Spleen (tissue), 11 donors: ENCODE data around the gene STEAP4. TPM values are rescaled to one million over a fixed set of nuclear protein-coding genes. Genes with fewer than 3 reads are reported as not detected.

Experiments
- DNase-seq: peaks from one replicate; pipeline ENCODE4 v3.0.0-alpha.2; 2020
- H3K27ac ChIP-seq, 8 donors: fragments of 200-600 bp; sonication (generic) in 7 of 8; 1 replicate in 4 of 8; 2 replicates in 4 of 8; pipeline versions ENCODE4 v1.5.0 to v1.8.0; 2016 to 2021; ENCODE audit warnings: inconsistent platforms in 4 of 8, mild to moderate bottlenecking in 4 of 8, moderate library complexity in 1 of 8
- H3K27me3 ChIP-seq, 7 donors: fragments of 200-600 bp; sonication (generic) in 6 of 7; replicated peaks in 1 of 7; 1 replicate in 4 of 7; 2 replicates in 3 of 7; pipeline versions ENCODE4 v1.5.0 to v1.8.0; 2016 to 2021; ENCODE audit warnings: inconsistent platforms in 3 of 7, mild to moderate bottlenecking in 1 of 7
- H3K36me3 ChIP-seq, 6 donors: fragments of 200-600 bp; sonication (generic) in 5 of 6; 1 replicate in 4 of 6; 2 replicates in 2 of 6; pipeline versions ENCODE4 v1.5.0 to v1.8.0; 2016 to 2021; ENCODE audit warnings: inconsistent platforms in 2 of 6
- H3K4me1 ChIP-seq, 6 donors: fragments of 200-600 bp; sonication (generic) in 5 of 6; 1 replicate in 3 of 6; 2 replicates in 3 of 6; pipeline versions ENCODE4 v1.5.0 to v1.8.0; 2016 to 2021; ENCODE audit warnings: inconsistent platforms in 3 of 6
- H3K4me3 ChIP-seq, 8 donors: fragments of 200-600 bp; sonication (generic) in 7 of 8; 1 replicate in 4 of 8; 2 replicates in 4 of 8; pipeline versions ENCODE4 v1.5.0 to v1.8.0; 2016 to 2021; ENCODE audit warnings: inconsistent platforms in 4 of 8, mild to moderate bottlenecking in 4 of 8, moderate library complexity in 2 of 8
- H3K9me3 ChIP-seq, 8 donors: fragments of 200-600 bp; sonication (generic) in 7 of 8; 1 replicate in 4 of 8; 2 replicates in 4 of 8; pipeline versions ENCODE4 v1.5.0 to v1.8.0; 2016 to 2021; ENCODE audit warnings: inconsistent platforms in 4 of 8
- POLR2A ChIP-seq, 3 donors: fragments of 450-650 bp; IDR thresholded peaks; one replicate each; pipeline ENCODE4 v1.5.1; 2017; ENCODE audit warnings: antibody characterized with exemption in 3 of 3, mild to moderate bottlenecking in 1 of 3
- POLR2AphosphoS5 ChIP-seq, 3 donors: sonication (generic); formaldehyde crosslinking; IDR thresholded peaks; one replicate each; pipeline ENCODE4 v1.5.1; 2017; ENCODE audit warnings: antibody characterized with exemption in 3 of 3
- WGBS, 5 donors: extraction: QIAGEN DNeasy Blood & Tissue Kit in 3 of 5; methylation state at CpG; one replicate each; pipeline versions ENCODE4 v1.1.5 to v1.1.7; 2013 to 2018; 5-methylcytosine and 5-hydroxymethylcytosine counted together
- intact Hi-C: fragments of 100-400 bp; cut with DNase I; formaldehyde crosslinking; loops from one replicate; pipeline ENCODE4 v1.15.0; 2023; ENCODE audit warnings: low total_unique reads
- polyA plus RNA-seq, 3 donors: library from polyadenylated mRNA; stranded (reverse); fragments of 200-250 nt; gene quantifications; one replicate each; pipeline ENCODE4 v1.2.1, GENCODE V29; 2013
- total RNA-seq, 7 donors: library from RNA; depleted of rRNA in 3 of 7; stranded (reverse); fragments of >200 nt in 3 of 7; fragmentation: NEBNext Ultra II Directional in 4 of 7; extraction: Animal tissue kit (Norgen Biotek cat#: 25700) in 4 of 7; gene quantifications; one replicate each; pipeline versions ENCODE4 v1.1.0 to v1.2.1, GENCODE V29; 2016 to 2021
- TF ChIP-seq, protein P1 (sequence below), 11 experiments: fragments of 200-600 bp in 7 of 11; fragments of 450-650 bp in 4 of 11; sonication (generic) in 4 of 11; IDR thresholded peaks in 8 of 11; conservative IDR thresholded peaks in 3 of 11; 1 replicate in 7 of 11; 2 replicates in 4 of 11; pipeline versions ENCODE4 v1.4.0 to v1.8.0; 2016 to 2021; ENCODE audit warnings: antibody characterized with exemption in 11 of 11, inconsistent platforms in 4 of 11, mild to moderate bottlenecking in 1 of 11
- donor health status: healthy with polysubstance abuse.
- donor health status: DM: no; HTN: no; CAD: no; lungs with moderate emphysema.
- donor health status: DM: no; HTN: no; CAD: no.
- donor health status: Bipolar disorder and iron deficiency.
- donor health status: healthy.
- donor health status: DM: no; HTN: no; CAD: no.
- donor health status: DM: yes; HTN: yes; CAD: no.

The STEAP4 gene
- total and polyA plus RNA-seq, 10 donors, result 0.50 to 70.7 (median 18.9) TPM

DNA sequence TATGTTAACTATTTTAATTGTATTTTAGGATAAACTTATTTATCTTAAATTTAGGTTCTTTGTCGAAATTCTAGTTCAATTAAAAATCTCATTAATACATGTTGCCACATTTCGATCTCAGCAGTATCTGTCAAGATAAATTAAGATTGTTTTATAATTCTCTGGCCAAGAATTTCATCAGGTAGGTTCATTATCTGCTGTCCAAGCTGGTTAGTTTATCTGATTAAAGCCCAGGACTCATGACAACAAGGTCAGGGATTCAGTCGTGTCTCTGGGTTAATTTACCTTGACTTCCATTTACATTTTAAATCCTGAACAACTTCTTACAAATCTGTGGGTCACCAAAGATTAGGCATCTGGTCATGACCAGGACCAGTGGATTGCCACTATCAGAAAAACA, 7.6 kb downstream of the STEAP4 start:
- Histone ChIP-seq H3K36me3 (no peaks in the 10 kb centered on the region), H3K27ac (no peak overlapping the region), H3K4me1 (no peaks in the 10 kb centered on the region), H3K4me3 (no peak overlapping the region), H3K9me3 (no peaks in the 10 kb centered on the region), H3K27me3 (peaks cover 0 to 10% (median 0%) of the 10 kb centered on the region in 7 donors)
- WGBS, 5 donors, result 78 to 89% (median 81%) methylated on average over 3 of the region's 3 CpGs
- no peak for DNase-seq
- TF ChIP-seq, protein P1, sequence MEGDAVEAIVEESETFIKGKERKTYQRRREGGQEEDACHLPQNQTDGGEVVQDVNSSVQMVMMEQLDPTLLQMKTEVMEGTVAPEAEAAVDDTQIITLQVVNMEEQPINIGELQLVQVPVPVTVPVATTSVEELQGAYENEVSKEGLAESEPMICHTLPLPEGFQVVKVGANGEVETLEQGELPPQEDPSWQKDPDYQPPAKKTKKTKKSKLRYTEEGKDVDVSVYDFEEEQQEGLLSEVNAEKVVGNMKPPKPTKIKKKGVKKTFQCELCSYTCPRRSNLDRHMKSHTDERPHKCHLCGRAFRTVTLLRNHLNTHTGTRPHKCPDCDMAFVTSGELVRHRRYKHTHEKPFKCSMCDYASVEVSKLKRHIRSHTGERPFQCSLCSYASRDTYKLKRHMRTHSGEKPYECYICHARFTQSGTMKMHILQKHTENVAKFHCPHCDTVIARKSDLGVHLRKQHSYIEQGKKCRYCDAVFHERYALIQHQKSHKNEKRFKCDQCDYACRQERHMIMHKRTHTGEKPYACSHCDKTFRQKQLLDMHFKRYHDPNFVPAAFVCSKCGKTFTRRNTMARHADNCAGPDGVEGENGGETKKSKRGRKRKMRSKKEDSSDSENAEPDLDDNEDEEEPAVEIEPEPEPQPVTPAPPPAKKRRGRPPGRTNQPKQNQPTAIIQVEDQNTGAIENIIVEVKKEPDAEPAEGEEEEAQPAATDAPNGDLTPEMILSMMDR (IDR thresholded peaks at IDR 0.05 in 8 of 11, conservative IDR thresholded peaks at IDR 0.05 in 3 of 11), result no peak
- TF ChIP-seq POLR2AphosphoS5 (IDR thresholded peaks at IDR 0.05) (no peak), POLR2A (IDR thresholded peaks at IDR 0.05) (no peak)
- intact Hi-C loops, result no loop called here

DNA sequence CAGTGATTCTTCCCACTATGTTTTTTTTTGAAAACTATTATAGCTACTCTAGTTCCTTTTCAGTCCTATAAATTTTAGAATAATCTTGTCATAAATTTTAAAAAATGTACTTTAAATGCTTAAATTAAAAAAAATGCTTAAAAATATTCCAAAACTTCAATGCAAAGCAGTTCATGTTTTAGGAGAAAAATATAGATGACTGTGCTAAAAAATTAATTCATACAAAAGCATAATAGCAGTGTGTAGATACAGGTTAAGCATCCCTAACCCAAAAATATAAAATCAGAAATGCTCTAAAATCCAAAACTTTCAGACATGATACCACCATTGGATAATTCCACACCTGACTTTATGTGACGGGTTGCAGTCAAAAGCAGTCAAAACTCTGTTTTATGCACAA, 12.8 kb downstream of the STEAP4 start:
- WGBS, 5 donors, result 87 to 97% (median 93%) methylated on average over 1 of the region's 1 CpG
- no peaks in the 10 kb centered on the region for H3K4me1 ChIP-seq
- H3K4me3 ChIP-seq, result no peak overlapping the region
- H3K27me3 ChIP-seq, result no peaks in the 10 kb centered on the region
- no peak for DNase-seq
- intact Hi-C loops, result no loop called here
- no peak for TF ChIP-seq POLR2A (IDR thresholded peaks at IDR 0.05)
- TF ChIP-seq, protein P1 (IDR thresholded peaks at IDR 0.05 in 8 of 11, conservative IDR thresholded peaks at IDR 0.05 in 3 of 11), result no peak
- no peak for TF ChIP-seq POLR2AphosphoS5 (IDR thresholded peaks at IDR 0.05)
- H3K36me3 ChIP-seq, result peaks cover 0 to 7% (median 0%) of the 10 kb centered on the region in 6 donors
- no peaks in the 10 kb centered on the region for H3K9me3 ChIP-seq
- H3K27ac ChIP-seq, result no peak overlapping the region

DNA sequence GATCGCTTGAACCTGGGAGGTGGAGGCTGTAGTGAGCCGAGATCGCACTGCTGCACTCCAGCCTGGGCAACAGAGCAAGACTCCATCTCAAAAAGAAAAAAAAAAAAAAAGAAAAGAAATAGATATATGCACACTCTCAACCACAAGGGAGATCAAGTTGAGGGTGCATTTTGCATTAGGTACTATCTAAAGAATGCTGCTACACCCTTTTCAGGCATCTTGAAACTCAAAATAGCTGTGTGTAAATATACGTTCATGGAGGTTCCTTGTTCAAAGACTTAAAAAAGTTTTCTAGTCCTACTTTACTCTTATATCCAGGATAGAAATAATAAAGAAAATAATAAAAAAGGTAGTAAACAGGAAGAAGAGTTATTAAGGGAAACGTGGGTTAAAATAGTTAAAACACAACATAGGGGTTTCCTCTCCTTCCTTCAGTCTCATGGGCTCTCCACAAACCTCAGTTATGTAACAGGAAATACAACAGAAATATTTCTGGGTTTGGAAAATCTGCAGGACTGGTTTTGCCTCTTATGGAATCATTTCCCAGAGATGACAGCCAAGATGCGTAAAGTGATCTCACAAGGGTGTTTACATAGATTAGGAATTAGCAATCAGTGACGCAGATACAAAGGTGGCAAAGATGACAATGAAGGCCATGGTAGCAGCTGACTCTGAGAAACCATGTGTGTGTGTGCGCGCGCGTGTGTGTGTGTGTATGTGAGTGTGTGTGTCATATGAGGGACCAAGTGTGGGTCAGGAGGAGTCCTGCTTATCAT, 15.1 kb downstream of the STEAP4 start:
- no peaks in the 10 kb centered on the region for H3K27me3 ChIP-seq
- H3K36me3 ChIP-seq, result peaks cover 0 to 17% (median 0%) of the 10 kb centered on the region in 6 donors
- no peak for TF ChIP-seq POLR2AphosphoS5 (IDR thresholded peaks at IDR 0.05)
- no peak for TF ChIP-seq POLR2A (IDR thresholded peaks at IDR 0.05)
- TF ChIP-seq, protein P1 (IDR thresholded peaks at IDR 0.05 in 8 of 11, conservative IDR thresholded peaks at IDR 0.05 in 3 of 11), result no peak
- no peaks in the 10 kb centered on the region for H3K4me1 ChIP-seq
- H3K9me3 ChIP-seq, result peaks cover 0 to 5% (median 0%) of the 10 kb centered on the region in 8 donors
- whole genome bisulfite sequencing, 5 donors, result 82 to 88% (median 86%) methylated on average over 11 of the region's 11 CpGs
- no peak overlapping the region for H3K4me3 ChIP-seq
- H3K27ac ChIP-seq, result no peak overlapping the region
- intact Hi-C loops, result no loop called here
- no peak for DNase-seq

DNA sequence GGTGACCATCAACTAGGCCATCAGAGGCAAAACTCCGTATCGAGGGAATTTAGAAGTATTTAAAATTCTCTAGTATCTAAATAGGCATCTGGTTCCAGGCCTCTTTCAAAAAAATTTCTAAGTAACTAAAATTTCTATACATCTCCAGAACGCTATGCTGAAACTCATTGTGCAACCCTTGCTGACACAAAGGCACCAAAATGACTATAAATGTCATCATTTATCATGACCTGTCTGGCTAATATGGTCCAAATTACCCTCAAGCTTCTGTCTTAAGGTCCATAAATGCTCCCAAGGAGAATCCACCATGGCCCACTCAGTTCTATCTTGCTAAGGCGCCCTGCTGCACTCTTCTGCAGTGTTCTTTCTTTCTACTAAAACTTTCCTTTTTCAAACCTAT, 16.2 kb downstream of the STEAP4 start:
- Histone ChIP-seq H3K27me3 (no peaks in the 10 kb centered on the region), H3K9me3 (peaks cover 0 to 5% (median 0%) of the 10 kb centered on the region in 8 donors), H3K4me1 (no peaks in the 10 kb centered on the region), H3K36me3 (peaks cover 0 to 17% (median 0%) of the 10 kb centered on the region in 6 donors), H3K27ac (no peak overlapping the region), H3K4me3 (no peak overlapping the region)
- intact Hi-C loops, result no loop called here
- 89 to 90% (median 90%) methylated on average over 4 of the region's 4 CpGs for WGBS, 5 donors
- DNase-seq, result no peak
- TF ChIP-seq, protein P1 (IDR thresholded peaks at IDR 0.05 in 8 of 11, conservative IDR thresholded peaks at IDR 0.05 in 3 of 11), result no peak
- TF ChIP-seq POLR2AphosphoS5 (IDR thresholded peaks at IDR 0.05) (no peak), POLR2A (IDR thresholded peaks at IDR 0.05) (no peak)
